Measurements from ENCODE around the gene IPCEF1.
"Not testable (repeated sequence)": the region's sequence is repeated elsewhere in the genome, so short reads cannot be mapped to it uniquely, and the experiment has no call there.

Gene IPCEF1

GRCh38 chr6:154370545-154370944, 13.9 kb upstream of the IPCEF1 start:
- no peak for DNase-seq

DNA sequence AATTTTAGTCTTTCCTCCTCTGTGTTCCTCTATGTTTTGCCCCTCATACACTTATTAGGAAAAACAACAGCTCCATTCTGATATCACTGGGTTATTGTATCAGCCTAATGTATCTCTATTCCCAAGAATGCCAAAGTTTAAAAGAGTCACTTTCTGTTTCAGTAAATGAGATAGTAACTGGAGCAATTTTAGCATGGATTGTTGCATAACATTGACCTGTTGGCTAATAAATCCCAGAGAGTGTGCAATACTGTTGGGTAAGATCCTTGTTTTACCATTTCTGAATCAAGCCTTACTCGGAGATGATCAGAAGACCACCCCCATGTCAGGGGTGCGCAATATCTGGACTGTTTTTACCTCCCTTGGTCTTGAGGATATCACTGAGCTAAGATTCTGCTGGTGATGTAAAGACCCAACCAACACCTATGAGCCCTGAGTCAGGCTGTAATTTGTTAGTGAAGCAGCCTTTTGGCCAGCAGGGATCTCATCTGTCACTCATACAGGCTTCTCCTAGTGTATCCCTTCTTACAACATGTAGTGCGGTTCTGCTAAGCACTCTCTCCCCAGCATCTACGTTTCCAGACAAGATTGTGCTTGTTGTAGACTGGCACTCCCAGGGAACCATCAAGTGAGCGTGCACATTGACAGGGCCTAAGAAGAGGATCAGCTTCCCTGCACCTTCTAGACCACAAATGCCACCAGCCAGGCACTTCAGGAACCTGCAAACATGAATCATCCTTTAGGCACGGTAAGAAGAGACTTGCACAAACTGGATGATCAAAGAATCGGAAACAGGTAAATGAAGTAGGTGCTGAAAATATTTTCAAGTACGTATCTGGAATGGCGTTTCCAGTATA, 11.5 kb upstream of the IPCEF1 start:
- DNase-seq = no peak

DNA sequence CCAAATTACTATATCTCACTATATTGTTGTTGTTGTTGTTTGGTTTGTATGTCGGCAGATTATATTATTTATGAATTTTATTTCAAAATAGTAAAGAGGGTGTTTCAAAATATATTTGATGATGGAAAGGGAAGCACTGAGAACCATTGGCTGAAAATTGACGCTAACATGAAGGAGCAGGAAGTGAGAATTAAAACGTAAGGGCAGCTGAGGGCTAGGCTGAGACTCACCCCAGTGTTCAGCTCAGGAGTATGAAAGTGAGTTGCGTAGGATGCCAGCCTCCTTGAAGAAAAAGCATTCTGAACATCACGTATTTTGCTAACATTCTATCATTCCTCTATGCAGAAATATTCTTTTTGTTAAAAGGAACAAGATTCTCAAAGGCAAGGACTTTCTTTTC, 10.7 kb upstream of the IPCEF1 start:
- DNase-seq = no peak

GRCh38 chr6:154363821-154364220, 7.2 kb upstream of the IPCEF1 start:
- DNase-seq = no peak

DNA sequence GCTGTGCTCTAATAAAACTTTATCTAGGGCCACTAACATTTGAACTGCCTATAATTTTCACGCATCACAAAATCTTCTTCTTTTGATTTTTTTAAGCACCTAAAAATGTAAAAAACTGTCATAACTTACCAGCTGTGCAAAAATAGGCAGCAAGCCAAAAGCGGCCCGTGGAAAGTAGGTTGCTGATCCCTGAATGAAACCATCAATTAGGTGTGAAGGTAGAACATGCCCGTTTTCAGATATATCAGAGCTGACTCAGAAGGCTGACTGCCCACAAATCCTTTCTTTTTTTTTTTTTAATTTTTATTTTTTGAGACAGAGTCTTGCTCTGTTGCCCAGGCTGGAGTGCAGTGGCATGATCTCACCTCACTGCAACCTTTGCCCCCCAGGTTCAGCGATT, 4.9 kb upstream of the IPCEF1 start:
- no peak for DNase-seq

GRCh38 chr6:154360476-154360875, 3.9 kb upstream of the IPCEF1 start:
- DNase-seq = no peak

DNA sequence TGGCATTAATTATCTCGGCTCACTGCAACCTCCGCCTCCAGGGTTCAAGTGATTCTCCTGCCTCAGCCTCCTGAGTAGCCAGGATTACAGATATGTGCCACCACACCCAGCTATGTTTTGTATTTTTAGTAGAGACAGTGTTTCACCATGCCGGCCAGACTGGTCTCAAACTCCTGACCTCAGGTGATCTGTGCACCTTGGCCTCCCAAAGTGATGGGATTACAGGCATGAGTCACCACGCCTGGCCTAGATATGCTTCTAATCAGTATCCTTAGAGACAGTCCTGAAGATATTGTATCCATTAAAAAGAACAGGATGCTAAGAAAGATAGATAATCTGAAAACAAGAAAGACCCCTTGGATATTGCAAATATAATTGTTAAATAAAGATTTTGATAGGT, 3.1 kb upstream of the IPCEF1 start:
- DNase-seq = no peak

- no peak for DNase-seq
Observed at GRCh38 chr6:154359161-154359574, 2.6 kb upstream of the IPCEF1 start.

- no peak for DNase-seq
Observed at GRCh38 chr6:154358019-154358545, 1.5 kb upstream of the IPCEF1 start.

GRCh38 chr6:154356113-154356512, 490 bp downstream of the IPCEF1 start:
- no peak for DNase-seq

- no peak for DNase-seq
Observed at GRCh38 chr6:154354265-154354777, 2.3 kb downstream of the IPCEF1 start.

GRCh38 chr6:154353626-154354025, 3.0 kb downstream of the IPCEF1 start:
- DNase-seq = no peak

- DNase-seq = peak; percentile 5
Observed at GRCh38 chr6:154352898-154353585, 3.6 kb downstream of the IPCEF1 start.

DNA sequence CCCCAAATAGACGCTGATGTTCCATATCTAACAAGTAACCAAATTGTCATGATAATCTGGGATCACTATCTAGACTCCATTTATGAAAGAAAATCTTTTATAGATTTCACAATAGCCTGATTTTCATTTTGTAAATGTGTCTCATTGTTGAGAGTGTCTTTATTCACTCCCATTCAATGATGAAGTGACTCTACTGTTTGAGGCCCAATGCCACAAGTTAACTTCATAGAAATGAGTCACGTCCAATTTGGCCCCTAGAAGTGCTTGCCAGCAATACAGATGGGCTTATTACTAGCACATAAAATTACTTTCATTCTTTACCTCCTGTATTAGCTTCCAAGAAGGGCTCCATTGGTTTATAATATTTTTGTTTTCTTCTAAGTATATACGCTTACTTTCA, 6.3 kb downstream of the IPCEF1 start:
- DNase-seq = no peak

- DNase-seq = no peak
Observed at GRCh38 chr6:154347981-154348380, 8.6 kb downstream of the IPCEF1 start.

DNA sequence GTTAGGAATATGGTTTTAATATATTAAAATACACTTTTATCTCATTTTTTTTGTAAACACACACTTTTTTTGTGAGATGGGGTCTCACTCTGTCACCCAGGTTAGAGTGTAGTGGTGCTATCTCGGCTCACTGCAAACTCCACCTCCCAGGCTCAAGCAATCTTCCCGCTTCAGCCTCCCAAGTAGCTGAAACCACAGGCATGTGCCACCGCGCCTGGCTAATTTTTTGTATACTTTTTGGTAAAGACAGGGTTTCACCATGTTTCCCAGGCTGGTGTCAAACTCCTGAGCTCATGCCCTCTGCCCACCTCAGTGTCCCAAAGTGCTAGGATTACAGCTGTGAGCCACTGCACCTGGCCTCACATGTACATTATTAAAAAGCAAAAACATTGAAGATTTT, 10.8 kb downstream of the IPCEF1 start:
- DNase-seq = no peak

- peak; percentile 3 for DNase-seq
Observed at GRCh38 chr6:154343473-154344308, 12.9 kb downstream of the IPCEF1 start.

DNA sequence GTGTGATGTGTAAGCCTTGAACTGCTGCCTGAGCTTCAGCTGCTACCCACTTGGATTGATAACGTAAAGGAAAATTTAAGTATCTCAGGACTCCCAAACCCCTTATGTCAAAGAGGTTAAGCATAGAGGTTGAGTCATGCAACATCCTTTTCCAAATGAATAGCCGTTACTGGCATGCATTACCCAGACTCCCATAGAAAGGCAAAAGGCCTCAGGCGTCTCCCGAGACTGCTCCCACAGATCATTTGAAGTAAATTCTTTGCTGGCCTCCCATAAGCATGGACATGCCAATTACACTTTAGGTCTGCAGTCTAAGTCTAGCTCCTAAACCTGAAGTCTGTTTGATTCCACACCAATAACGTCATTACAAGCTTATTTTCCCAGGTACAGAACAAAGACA, 14.7 kb downstream of the IPCEF1 start:
- no peak for DNase-seq

DNA sequence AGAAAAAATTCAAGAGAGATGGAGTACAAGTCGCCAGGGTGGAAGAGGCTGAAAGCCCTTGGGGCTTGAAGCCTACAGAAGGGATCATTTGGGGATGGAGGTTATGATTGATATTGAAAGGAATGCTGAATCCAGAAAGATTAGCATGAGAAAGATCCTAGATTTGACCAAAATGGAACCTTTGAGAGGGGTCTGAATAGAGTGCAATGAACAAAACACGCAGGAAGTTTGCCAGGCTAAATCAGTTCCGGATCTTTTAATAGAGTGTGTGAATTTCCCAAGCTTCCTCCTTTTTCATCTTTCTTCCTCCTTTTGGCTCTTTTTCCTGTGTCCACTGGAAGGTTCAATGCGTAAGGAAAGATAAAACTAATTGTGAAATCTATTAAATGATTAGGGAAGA, 15.3 kb downstream of the IPCEF1 start:
- DNase-seq = no peak

DNA sequence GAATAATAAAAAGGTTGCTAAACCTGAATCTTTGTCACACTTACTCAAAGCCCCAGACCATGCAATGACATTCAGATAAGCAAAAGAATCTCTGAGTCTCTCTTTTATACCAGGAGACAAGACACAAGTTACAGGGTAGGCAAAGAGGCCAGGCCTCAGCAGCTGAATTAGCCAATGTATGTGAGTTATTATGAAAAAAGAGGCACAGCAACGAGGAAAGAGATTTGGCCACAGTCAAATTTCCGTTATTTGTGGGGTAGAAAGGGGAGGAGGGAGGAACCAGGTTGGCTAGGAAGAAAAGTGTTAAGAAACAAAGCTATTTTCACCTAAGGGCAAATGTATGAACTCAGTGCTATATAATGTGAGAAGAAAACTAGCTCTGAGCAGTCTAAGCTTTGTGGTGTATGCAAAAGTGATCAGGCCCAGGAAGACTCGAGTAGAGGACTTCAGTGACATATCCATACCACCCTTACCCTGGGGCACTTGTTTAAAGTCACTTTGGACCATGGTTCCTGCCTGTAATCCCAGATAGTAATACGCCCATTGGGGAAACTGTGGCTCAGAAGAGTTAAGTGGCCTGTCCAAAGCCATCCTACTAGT, 19.1 kb downstream of the IPCEF1 start:
- no peak for DNase-seq

GRCh38 chr6:154334147-154334546, 22.5 kb downstream of the IPCEF1 start:
- not testable (repeated sequence) for DNase-seq

DNA sequence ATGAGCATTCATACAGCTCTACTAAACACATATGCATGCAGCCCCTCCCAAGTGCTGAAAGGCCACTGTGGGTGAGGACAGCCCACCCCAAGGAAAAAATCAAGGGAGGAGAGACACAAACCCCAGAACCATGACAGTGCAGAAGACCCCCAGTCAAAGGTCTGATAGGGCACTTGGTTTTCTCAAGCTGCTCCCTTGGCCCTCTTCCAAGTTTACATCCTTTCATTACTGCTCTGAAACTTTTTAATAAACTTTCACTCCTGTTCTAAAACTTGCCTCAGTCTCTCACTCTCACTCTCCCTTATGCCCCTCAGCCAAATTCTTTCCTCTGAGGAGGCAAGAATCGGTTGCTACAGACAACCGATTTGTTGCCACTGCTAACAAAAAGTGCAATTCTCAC, 24.9 kb downstream of the IPCEF1 start:
- DNase-seq = no peak

Data from CD4-positive, alpha-beta T cell treated with Interferon gamma for 1 hour (primary cell).